Kidney (tissue), 14 donors: ENCODE results near the gene SIK3. TPM values are rescaled to one million over a fixed set of nuclear protein-coding genes. Genes with fewer than 3 reads are reported as not detected.
A peak's percentile ranks its signal among the peaks of the same experiment; 100 is the strongest.

Source experiments
- DNase-seq, 5 donors: peaks; one replicate each; pipeline ENCODE4 v3.0.0-alpha.2; 2013 to 2020
- FAIRE-seq: peaks from 2 replicates; lab custom pipeline; 2012; peaks lifted over from hg19 to GRCh38; lab: Jason Lieb, UNC
- H3K27ac ChIP-seq, 2 donors: one replicate each; pipeline ENCODE4 v1.7.0; 2013; ENCODE audit warnings: low read depth in 2 of 2, low read length in 2 of 2, inconsistent platforms in 1 of 2
- H3K27me3 ChIP-seq: one replicate; pipeline ENCODE4 v1.7.1; 2013; ENCODE audit warnings: low read length, inconsistent platforms; ENCODE audit not compliant: control insufficient read depth, insufficient read depth
- H3K36me3 ChIP-seq, 3 donors: one replicate each; pipeline versions ENCODE4 v1.7.0 to v1.7.1; 2013; ENCODE audit warnings: low read length in 3 of 3, control low read depth in 1 of 3, inconsistent platforms in 1 of 3; ENCODE audit not compliant: insufficient read depth in 3 of 3, control insufficient read depth in 2 of 3
- H3K4me1 ChIP-seq, 3 donors: one replicate each; pipeline versions ENCODE4 v1.7.0 to v1.7.1; 2013; ENCODE audit warnings: low read length in 3 of 3, inconsistent platforms in 1 of 3, low read depth in 1 of 3; ENCODE audit not compliant: control insufficient read depth in 2 of 3, insufficient read depth in 2 of 3
- H3K4me3 ChIP-seq, 3 donors: one replicate each; pipeline versions ENCODE4 v1.7.0 to v1.8.1; 2013; ENCODE audit warnings: low read length in 3 of 3, control low read depth in 1 of 3, inconsistent platforms in 1 of 3
- H3K9ac ChIP-seq, 3 donors: one replicate each; pipeline versions ENCODE4 v1.7.0 to v1.7.1; 2013; ENCODE audit warnings: low read length in 3 of 3, control low read depth in 1 of 3, inconsistent platforms in 1 of 3
- H3K9me3 ChIP-seq, 3 donors: one replicate each; pipeline versions ENCODE4 v1.7.0 to v1.7.1; 2013; ENCODE audit warnings: low read length in 3 of 3, control low read depth in 1 of 3, inconsistent platforms in 1 of 3; ENCODE audit not compliant: control insufficient read depth in 2 of 3, insufficient read depth in 1 of 3
- intact Hi-C: fragments of 100-400 bp; cut with DNase I; formaldehyde crosslinking; loops from one replicate; pipeline ENCODE4 v1.11.1; 2022
- polyA plus RNA-seq: library from polyadenylated mRNA; stranded (reverse); fragments of 350-450 nt; fragmentation: Illumina TruSeq; extraction: RNeasy Lipid Tissue Mini Kit (QIAGEN cat#74804); gene quantifications from one replicate; pipeline ENCODE4 v1.2.3, GENCODE V29; 2014; ENCODE audit warnings: low read depth, low replicate concordance; ENCODE audit not compliant: insufficient read depth
- total RNA-seq: library from RNA; stranded (reverse); fragmentation: NEBNext Ultra II Directional; extraction: Animal tissue kit (Norgen Biotek cat#: 25700); gene quantifications from one replicate; pipeline ENCODE4 v1.2.1, GENCODE V29; 2021
- TF ChIP-seq, protein P1 (sequence below): IDR thresholded peaks from 3 replicates; pipeline ENCODE4 v1.5.1; 2012; ENCODE audit warnings: mild to moderate bottlenecking, moderate library complexity, borderline replicate concordance; ENCODE audit not compliant: insufficient read depth; ENCODE audit errors: extremely low read depth
- donor health status: control.
- donor health status: control.
- donor health status: control.
- donor health status: control.
- donor health status: control.
- donor health status: DM: yes; HTN: yes; CAD: no.
- donor health status: Normal renal cell carcinoma (clear cell type).

Gene SIK3
- total and polyA plus RNA-seq, 2 donors from 2014 or later, result 12.3 to 50.7 TPM

DNA sequence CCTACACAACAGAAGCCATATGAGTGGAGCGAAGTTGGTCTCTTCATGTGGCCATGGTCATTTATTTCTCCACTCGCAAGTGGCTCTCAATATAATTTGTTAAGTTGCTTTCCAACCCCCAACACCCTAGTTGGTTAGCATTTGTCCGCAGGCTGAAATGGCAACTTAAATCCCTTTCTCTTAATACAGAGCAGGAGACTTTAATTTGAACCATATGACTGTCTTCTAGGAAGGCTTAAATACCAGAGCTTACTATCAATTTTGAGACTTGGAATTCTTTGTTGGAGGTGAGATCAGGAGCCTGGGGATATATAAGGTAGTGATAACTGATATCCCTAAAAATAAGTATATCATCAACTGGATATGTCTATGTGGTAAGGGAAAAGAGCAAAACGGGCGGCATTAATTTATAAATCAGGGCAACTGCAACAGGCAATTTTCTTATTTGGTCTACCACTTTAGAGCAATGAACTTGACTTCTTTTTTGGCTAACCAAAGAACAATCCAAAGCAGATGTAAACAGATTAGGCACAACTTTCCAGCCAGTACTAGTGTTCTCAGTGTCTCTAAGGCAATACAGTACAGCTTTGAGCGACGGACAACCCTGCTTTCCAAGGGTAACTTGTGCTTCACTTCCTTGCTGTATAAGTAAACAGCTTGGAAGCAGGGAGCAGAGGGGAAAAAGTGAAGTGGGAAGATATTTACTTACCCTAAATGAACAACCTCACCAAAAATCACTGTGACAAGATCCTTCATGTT is 186.1 kb downstream of the SIK3 start:
- H3K4me1 ChIP-seq, result no peaks in the 10 kb centered on the region
- DNase-seq, result no peak
- H3K9ac ChIP-seq, result no peak overlapping the region
- H3K4me3 ChIP-seq, result no peak overlapping the region
- no peak overlapping the region for H3K27ac ChIP-seq
- no peaks in the 10 kb centered on the region for H3K27me3 ChIP-seq
- TF ChIP-seq, protein P1, sequence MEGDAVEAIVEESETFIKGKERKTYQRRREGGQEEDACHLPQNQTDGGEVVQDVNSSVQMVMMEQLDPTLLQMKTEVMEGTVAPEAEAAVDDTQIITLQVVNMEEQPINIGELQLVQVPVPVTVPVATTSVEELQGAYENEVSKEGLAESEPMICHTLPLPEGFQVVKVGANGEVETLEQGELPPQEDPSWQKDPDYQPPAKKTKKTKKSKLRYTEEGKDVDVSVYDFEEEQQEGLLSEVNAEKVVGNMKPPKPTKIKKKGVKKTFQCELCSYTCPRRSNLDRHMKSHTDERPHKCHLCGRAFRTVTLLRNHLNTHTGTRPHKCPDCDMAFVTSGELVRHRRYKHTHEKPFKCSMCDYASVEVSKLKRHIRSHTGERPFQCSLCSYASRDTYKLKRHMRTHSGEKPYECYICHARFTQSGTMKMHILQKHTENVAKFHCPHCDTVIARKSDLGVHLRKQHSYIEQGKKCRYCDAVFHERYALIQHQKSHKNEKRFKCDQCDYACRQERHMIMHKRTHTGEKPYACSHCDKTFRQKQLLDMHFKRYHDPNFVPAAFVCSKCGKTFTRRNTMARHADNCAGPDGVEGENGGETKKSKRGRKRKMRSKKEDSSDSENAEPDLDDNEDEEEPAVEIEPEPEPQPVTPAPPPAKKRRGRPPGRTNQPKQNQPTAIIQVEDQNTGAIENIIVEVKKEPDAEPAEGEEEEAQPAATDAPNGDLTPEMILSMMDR, result no peak
- no peaks in the 10 kb centered on the region for H3K9me3 ChIP-seq
- intact Hi-C loops, result no loop called here
- no peaks in the 10 kb centered on the region for H3K36me3 ChIP-seq
- no peak for FAIRE-seq

DNA sequence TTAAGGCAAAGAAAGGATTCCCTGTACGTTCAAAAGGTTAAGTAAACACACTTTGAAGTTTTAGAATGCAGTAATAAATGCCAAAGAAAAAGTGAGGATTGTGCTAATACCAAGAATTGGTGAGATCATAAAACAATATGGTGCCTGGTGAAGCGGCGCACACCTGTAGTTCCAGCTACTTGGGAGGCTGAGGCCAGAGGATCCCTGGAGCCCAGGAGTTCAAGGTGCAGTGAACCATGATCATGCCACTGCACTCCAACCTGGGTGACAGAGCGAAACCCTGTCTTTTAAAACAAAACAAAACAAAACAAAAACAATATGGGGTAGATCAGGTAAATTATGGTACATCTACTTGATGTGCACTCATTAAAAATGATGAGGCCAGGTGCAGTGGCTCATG is 187.4 kb downstream of the SIK3 start:
- FAIRE-seq, result no peak
- no peak overlapping the region for H3K27ac ChIP-seq

DNA sequence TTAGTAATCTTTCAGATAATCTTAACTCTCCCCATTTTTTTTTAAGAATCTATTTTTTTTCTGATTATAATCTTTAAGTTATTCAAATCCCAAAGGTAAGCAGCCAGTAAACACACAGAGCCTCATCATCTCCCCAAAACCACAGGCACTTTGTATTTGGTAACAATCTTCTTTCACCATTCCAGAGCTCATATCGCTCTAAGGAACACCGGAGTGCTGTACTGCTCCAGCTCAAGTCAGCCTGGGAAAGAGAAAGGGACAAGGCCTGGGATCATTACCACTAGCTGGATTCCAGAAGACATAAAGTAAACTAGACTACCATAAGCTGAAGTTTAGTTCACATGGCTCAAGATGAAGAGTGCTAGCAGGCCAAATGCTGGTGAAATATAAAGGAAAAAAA is 187.8 kb downstream of the SIK3 start:
- TF ChIP-seq, protein P1, result no peak
- H3K27me3 ChIP-seq, result no peaks in the 10 kb centered on the region
- no peak for FAIRE-seq
- no peak overlapping the region for H3K9ac ChIP-seq
- DNase-seq, result no peak
- no peaks in the 10 kb centered on the region for H3K9me3 ChIP-seq
- no peaks in the 10 kb centered on the region for H3K36me3 ChIP-seq
- H3K27ac ChIP-seq, result no peak overlapping the region
- H3K4me1 ChIP-seq, result no peaks in the 10 kb centered on the region
- no peak overlapping the region for H3K4me3 ChIP-seq
- intact Hi-C loops, result no loop called here

More for the DNA sequence above, 187.4 kb downstream of the SIK3 start:
- Histone ChIP-seq H3K9ac (no peak overlapping the region), H3K9me3 (no peaks in the 10 kb centered on the region), H3K27me3 (no peaks in the 10 kb centered on the region), H3K4me1 (no peaks in the 10 kb centered on the region), H3K4me3 (no peak overlapping the region), H3K36me3 (no peaks in the 10 kb centered on the region)
- intact Hi-C loops, result no loop called here
- peak in 1 of 5 donors; percentile 24 for DNase-seq
- TF ChIP-seq, protein P1, result no peak
